HG02798 (cell line): ENCODE results near the gene PTGDR.

Source experiments
- ATAC-seq: cut with Tn5 transposase; IDR thresholded peaks from one replicate; pipeline ENCODE4 v1.9.1; 2021; ENCODE audit warnings: mild to moderate bottlenecking; ENCODE audit not compliant: unreplicated experiment, poor library complexity

Gene PTGDR

GRCh38 chr14:52262600-52262999 lies 4.9 kb upstream of the PTGDR start:
- no peak for ATAC-seq

DNA sequence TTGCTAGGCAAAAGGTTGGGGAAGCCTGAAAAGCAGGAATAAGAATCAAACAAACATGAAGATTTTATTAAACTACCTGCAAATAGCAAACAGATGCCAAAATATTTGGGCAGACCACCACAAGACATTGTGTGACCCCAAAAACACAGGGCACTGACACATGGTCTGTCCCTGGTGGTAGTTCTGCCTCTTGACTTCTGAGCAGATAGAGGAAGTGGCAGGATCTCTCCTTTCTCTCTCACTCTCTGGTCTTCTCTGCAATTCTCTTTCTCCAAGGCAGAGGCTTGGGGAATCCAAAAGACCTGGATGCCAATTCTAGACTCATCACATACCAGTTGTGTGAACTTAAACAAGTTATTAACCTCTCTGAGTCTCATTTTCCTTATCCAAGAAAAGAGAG lies 4.3 kb upstream of the PTGDR start:
- no peak for ATAC-seq

GRCh38 chr14:52265253-52265652 lies 2.2 kb upstream of the PTGDR start:
- no peak for ATAC-seq

DNA sequence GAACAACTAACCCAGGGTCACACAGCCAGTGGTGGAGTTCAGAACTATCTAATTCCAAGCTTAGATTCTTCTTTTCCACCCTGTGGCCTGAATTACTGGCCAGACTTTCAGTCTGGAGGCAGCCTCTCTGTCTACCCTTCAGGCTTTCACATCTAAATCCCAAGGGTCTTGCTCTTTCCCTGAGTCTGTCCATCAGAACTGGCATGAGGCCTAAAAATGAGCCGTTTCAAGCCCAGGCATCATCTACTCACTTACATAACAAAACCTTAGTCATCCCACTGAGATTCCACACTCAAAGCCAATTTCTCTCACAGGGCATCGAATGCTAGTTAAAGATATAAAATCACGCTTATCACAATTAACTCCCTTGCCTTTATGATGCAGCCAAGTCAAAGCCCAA lies 1.3 kb upstream of the PTGDR start:
- no peak for ATAC-seq

- no peak for ATAC-seq
These were observed 716 bp upstream of the PTGDR start for GRCh38 chr14:52266782-52267181.

DNA sequence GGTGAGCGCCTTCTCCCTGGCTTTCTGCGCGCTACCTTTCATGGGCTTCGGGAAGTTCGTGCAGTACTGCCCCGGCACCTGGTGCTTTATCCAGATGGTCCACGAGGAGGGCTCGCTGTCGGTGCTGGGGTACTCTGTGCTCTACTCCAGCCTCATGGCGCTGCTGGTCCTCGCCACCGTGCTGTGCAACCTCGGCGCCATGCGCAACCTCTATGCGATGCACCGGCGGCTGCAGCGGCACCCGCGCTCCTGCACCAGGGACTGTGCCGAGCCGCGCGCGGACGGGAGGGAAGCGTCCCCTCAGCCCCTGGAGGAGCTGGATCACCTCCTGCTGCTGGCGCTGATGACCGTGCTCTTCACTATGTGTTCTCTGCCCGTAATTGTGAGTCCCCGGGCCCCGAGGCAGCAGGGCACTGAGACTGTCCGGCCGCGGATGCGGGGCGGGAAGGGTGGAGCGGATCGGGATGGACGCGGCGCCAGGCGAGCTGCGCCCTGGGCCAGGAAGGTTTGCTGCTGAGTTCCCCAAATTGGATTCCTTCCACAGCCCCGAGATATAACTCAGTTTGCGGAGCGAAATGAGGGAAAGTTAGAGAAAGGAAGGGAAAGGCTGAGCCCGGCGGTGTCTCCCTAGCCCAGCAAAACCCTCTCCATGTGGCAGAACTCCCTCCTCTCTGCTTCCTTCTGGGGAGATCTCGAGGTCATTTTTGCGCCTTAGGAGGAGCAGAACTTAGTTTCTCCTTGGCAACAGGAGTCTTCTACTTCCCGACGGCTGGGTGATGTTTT lies 972 bp downstream of the PTGDR start:
- ATAC-seq = no peak

GRCh38 chr14:52269100-52269499 lies 1.6 kb downstream of the PTGDR start:
- ATAC-seq = no peak

- ATAC-seq = no peak
These were observed 2.5 kb downstream of the PTGDR start for GRCh38 chr14:52269982-52270381.

GRCh38 chr14:52271538-52271937 lies 4.0 kb downstream of the PTGDR start:
- ATAC-seq = no peak

DNA sequence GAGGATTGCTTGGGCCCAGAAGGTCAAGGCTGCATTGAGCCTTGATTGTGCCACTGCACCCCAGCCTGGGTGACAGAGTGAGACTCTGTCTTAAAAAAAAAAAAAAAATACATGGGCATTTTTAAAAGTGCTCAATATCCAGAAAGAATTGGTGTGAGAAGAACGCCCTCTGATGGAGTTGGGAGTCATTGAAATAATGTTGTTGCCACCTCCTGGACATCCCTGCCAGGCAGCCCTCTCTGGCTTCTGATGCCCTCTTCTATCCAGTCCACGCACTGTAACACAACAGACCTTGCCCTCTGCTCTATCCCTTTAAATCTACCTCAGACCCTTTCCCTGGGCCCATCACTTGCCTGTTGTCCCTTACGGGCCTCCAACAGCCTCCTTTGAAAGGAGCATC lies 4.9 kb downstream of the PTGDR start:
- no peak for ATAC-seq

- no peak for ATAC-seq
These were observed 7.9 kb downstream of the PTGDR start for GRCh38 chr14:52275372-52275771.

GRCh38 chr14:52277552-52277951 lies 10.1 kb downstream of the PTGDR start:
- ATAC-seq = no peak

DNA sequence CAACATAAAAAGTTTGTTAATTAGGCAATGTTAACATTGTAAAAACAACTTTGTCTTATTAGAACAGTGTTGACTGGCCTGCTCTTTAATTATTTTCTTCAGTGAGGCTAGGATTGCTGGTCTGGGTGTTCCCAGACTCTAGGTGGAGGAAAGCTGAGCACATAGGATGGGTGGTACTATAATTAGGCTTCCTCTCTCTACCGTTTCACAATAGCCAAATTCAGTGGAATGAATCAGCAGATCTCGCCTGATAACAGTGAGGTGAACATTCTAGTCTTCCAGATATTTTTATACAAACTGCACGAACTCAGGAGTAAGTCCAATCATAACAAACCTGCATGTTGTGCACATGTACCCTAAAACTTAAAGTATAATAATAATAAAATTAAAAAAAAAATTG lies 11.9 kb downstream of the PTGDR start:
- ATAC-seq = no peak

- ATAC-seq = no peak
These were observed 15.6 kb downstream of the PTGDR start for GRCh38 chr14:52283099-52283498.

- ATAC-seq = no peak
These were observed 19.5 kb downstream of the PTGDR start for GRCh38 chr14:52286661-52287649.

GRCh38 chr14:52296378-52296777 lies 28.9 kb downstream of the PTGDR start:
- ATAC-seq = no peak

DNA sequence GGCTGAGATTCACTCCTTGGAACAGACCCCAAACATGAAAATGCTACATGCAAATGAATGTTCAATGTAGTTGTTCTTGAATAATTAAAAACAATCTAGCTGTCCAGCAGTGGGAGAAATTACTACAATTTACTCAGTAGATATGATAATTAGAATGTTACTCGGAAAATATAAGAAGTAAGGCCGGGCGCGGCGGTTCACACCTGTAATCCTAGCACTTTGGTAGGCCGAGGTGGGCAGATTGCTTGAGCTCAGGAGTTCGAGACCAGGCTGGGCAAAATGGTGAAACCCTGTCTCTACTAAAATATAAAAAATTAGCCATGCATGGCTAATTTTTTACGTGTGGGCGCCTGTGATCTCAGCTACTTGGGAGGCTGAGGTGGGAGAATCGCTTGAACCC lies 31.3 kb downstream of the PTGDR start:
- no peak for ATAC-seq

DNA sequence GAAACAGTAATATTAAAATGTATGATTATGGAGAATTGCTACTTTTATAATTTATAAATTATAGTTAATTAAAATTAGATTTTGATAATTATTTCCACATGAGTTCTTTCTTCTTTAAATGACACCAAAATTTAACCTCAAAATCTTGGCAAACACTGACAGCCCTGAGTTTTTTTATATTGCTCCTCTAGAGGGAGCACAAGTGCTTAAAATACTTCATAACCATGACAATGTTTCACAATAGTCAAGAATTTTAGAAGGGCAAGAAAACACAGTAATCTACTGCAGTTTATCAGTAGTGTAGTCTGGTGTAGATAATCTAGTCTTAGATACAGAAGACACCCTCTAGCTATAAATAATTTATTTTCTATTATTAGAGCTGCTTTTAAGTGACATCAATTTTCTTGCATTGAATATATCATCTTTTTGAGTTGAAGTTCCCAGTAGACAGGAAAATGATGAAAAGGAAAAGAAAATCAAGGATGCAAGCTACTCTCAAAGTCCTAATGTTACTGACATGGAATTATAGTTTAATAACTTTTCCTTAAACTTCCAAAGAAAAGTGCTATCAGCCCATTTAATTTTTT lies 32.3 kb downstream of the PTGDR start:
- peak; percentile 50 for ATAC-seq

DNA sequence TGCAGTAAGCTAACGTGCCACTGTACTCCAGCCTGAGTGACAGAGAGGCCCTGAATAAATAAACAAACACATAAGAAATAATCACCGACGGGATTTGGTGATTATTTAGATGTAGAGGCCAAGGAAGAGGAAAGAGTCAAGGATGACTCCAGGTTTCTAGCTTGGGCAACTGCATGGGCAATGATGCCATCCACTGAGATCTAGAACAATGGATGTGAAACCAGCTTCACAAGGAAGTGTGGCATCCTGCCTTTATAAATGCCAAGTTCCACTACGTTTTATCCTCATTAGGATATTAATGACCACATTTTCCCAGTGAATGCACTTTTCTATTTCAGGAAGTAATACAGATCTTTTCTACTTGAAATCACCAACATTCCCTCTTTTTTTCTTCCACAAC lies 35.7 kb downstream of the PTGDR start:
- no peak for ATAC-seq

GRCh38 chr14:52304248-52304904 lies 36.9 kb downstream of the PTGDR start:
- ATAC-seq = no peak
